HEK293 (cell line): ENCODE results near the gene TRIM27.

Experiments used
- KLF8 ChIP-seq: fragments of 450-650 bp; formaldehyde crosslinking; IDR thresholded peaks from 2 replicates; pipeline ENCODE4 v1.5.1; 2016; ENCODE audit warnings: missing biosample characterization, missing genetic modification characterization
- OSR2 ChIP-seq: fragments of 450-650 bp; formaldehyde crosslinking; IDR thresholded peaks from 2 replicates; pipeline ENCODE4 v1.5.1; 2016; ENCODE audit warnings: missing biosample characterization, missing genetic modification characterization
- PRDM6 ChIP-seq: fragments of 450-650 bp; formaldehyde crosslinking; IDR thresholded peaks from 2 replicates; pipeline ENCODE4 v1.5.1; 2017; ENCODE audit warnings: missing biosample characterization, missing genetic modification characterization
- SP2 ChIP-seq: fragments of 450-650 bp; formaldehyde crosslinking; IDR thresholded peaks from 2 replicates; pipeline ENCODE4 v1.5.1; 2016; ENCODE audit warnings: missing biosample characterization, missing genetic modification characterization
- ZBTB1 ChIP-seq: fragments of 450-650 bp; formaldehyde crosslinking; IDR thresholded peaks from 2 replicates; pipeline ENCODE4 v1.5.1; 2016; ENCODE audit warnings: missing biosample characterization, missing genetic modification characterization
- ZBTB11 ChIP-seq: fragments of 450-650 bp; formaldehyde crosslinking; conservative IDR thresholded peaks from 2 replicates; pipeline ENCODE4 v1.5.1; 2016; ENCODE audit warnings: low read depth, missing biosample characterization, missing genetic modification characterization
- ZNF146 ChIP-seq: fragments of 450-650 bp; formaldehyde crosslinking; IDR thresholded peaks from 2 replicates; pipeline ENCODE4 v1.5.1; 2016; ENCODE audit warnings: missing biosample characterization, missing genetic modification characterization
- ZNF148 ChIP-seq: fragments of 450-650 bp; formaldehyde crosslinking; IDR thresholded peaks from 2 replicates; pipeline ENCODE4 v1.5.0; 2017; ENCODE audit warnings: missing biosample characterization, missing genetic modification characterization, borderline replicate concordance
- ZNF16 ChIP-seq: fragments of 450-650 bp; formaldehyde crosslinking; IDR thresholded peaks from 2 replicates; pipeline ENCODE4 v1.5.1; 2016; ENCODE audit warnings: low read depth, missing biosample characterization, missing genetic modification characterization
- ZNF18 ChIP-seq: fragments of 450-650 bp; formaldehyde crosslinking; IDR thresholded peaks from 2 replicates; pipeline ENCODE4 v1.5.1; 2016; ENCODE audit warnings: missing biosample characterization, missing genetic modification characterization
- ZNF24 ChIP-seq: fragments of 450-650 bp; formaldehyde crosslinking; IDR thresholded peaks from 2 replicates; pipeline ENCODE4 v1.5.1; 2016; ENCODE audit warnings: missing biosample characterization, missing genetic modification characterization
- ZNF280D ChIP-seq: fragments of 450-650 bp; formaldehyde crosslinking; IDR thresholded peaks from 2 replicates; pipeline ENCODE4 v1.5.1; 2016; ENCODE audit warnings: missing biosample characterization, missing genetic modification characterization
- ZNF341 ChIP-seq: fragments of 450-650 bp; formaldehyde crosslinking; IDR thresholded peaks from 2 replicates; pipeline ENCODE4; 2016; ENCODE audit warnings: low read depth, missing biosample characterization, missing genetic modification characterization
- ZNF449 ChIP-seq: fragments of 450-650 bp; formaldehyde crosslinking; IDR thresholded peaks from 2 replicates; pipeline ENCODE4 v1.5.1; 2017; ENCODE audit warnings: missing biosample characterization, mild to moderate bottlenecking, missing genetic modification characterization, moderate library complexity
- ZNF623 ChIP-seq: fragments of 450-650 bp; formaldehyde crosslinking; IDR thresholded peaks from 2 replicates; pipeline ENCODE4 v1.5.1; 2016; ENCODE audit warnings: missing biosample characterization, missing genetic modification characterization
- ZNF664 ChIP-seq: fragments of 450-650 bp; formaldehyde crosslinking; IDR thresholded peaks from 2 replicates; pipeline ENCODE4 v1.5.1; 2016; ENCODE audit warnings: missing biosample characterization, missing genetic modification characterization
- ZNF791 ChIP-seq: fragments of 450-650 bp; formaldehyde crosslinking; IDR thresholded peaks from 2 replicates; pipeline ENCODE4 v1.5.1; 2016; ENCODE audit warnings: missing biosample characterization, missing genetic modification characterization
- ZSCAN30 ChIP-seq: fragments of 450-650 bp; IDR thresholded peaks from 2 replicates; pipeline ENCODE4 v1.5.1; 2018; ENCODE audit warnings: missing biosample characterization, mild to moderate bottlenecking, missing genetic modification characterization, moderate library complexity
- TF ChIP-seq, protein P1 (sequence below): fragments of 450-650 bp; IDR thresholded peaks from 2 replicates; pipeline ENCODE4 v1.5.1; 2018; ENCODE audit warnings: missing biosample characterization, missing genetic modification characterization
- TF ChIP-seq, protein P2 (sequence below): fragments of 450-650 bp; formaldehyde crosslinking; IDR thresholded peaks from 2 replicates; pipeline ENCODE4 v1.5.1; 2016; ENCODE audit warnings: missing biosample characterization, missing genetic modification characterization

TRIM27 gene

GRCh38 chr6:28895131-28895812 is 28.5 kb downstream of the TRIM27 start (continued):
- TF ChIP-seq, protein P1, sequence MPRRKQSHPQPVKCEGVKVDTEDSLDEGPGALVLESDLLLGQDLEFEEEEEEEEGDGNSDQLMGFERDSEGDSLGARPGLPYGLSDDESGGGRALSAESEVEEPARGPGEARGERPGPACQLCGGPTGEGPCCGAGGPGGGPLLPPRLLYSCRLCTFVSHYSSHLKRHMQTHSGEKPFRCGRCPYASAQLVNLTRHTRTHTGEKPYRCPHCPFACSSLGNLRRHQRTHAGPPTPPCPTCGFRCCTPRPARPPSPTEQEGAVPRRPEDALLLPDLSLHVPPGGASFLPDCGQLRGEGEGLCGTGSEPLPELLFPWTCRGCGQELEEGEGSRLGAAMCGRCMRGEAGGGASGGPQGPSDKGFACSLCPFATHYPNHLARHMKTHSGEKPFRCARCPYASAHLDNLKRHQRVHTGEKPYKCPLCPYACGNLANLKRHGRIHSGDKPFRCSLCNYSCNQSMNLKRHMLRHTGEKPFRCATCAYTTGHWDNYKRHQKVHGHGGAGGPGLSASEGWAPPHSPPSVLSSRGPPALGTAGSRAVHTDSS (tag by site-specific recombination), result peak; percentile 49; the same call in 1 of the 2 replicates
- TF ChIP-seq ZNF623, result no peak
- TF ChIP-seq ZNF791 (tag by site-specific recombination), result no peak
- peak; percentile 18; the same call in 1 of the 2 replicates for TF ChIP-seq ZNF664 (tag by site-specific recombination)
- TF ChIP-seq ZNF18 (tag by site-specific recombination), result 0 out of 2 replicates have a peak, but pooled peaks have one; percentile 43
- TF ChIP-seq SP2, result peak; percentile 81
- TF ChIP-seq ZBTB11 (tag by site-specific recombination), result 0 out of 2 replicates have a peak, but pooled peaks have one; percentile 17
- TF ChIP-seq ZNF24 (tag by site-specific recombination), result no peak
- TF ChIP-seq ZNF16 (tag by site-specific recombination), result no peak
- TF ChIP-seq, protein P2, sequence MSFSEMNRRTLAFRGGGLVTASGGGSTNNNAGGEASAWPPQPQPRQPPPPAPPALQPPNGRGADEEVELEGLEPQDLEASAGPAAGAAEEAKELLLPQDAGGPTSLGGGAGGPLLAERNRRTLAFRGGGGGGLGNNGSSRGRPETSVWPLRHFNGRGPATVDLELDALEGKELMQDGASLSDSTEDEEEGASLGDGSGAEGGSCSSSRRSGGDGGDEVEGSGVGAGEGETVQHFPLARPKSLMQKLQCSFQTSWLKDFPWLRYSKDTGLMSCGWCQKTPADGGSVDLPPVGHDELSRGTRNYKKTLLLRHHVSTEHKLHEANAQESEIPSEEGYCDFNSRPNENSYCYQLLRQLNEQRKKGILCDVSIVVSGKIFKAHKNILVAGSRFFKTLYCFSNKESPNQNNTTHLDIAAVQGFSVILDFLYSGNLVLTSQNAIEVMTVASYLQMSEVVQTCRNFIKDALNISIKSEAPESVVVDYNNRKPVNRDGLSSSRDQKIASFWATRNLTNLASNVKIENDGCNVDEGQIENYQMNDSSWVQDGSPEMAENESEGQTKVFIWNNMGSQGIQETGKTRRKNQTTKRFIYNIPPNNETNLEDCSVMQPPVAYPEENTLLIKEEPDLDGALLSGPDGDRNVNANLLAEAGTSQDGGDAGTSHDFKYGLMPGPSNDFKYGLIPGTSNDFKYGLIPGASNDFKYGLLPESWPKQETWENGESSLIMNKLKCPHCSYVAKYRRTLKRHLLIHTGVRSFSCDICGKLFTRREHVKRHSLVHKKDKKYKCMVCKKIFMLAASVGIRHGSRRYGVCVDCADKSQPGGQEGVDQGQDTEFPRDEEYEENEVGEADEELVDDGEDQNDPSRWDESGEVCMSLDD, result no peak
- no peak for TF ChIP-seq KLF8
- no peak for TF ChIP-seq ZNF280D (tag by site-specific recombination)
- no peak for TF ChIP-seq PRDM6 (tag by site-specific recombination)
- no peak for TF ChIP-seq ZNF148 (tag by site-specific recombination)
- TF ChIP-seq OSR2 (tag by site-specific recombination), result no peak
- TF ChIP-seq ZNF146 (tag by site-specific recombination), result no peak
- TF ChIP-seq ZNF449 (tag by site-specific recombination), result no peak; the same call in 1 of the 2 replicates
- no peak for TF ChIP-seq ZBTB1 (tag by site-specific recombination)
- TF ChIP-seq ZNF341 (tag by site-specific recombination), result no peak
- peak; percentile 62 for TF ChIP-seq ZSCAN30 (tag by site-specific recombination)
